ENCODE results near the gene GTPBP3. TPM values are rescaled to one million over a fixed set of nuclear protein-coding genes. Genes with fewer than 3 reads are reported as not detected.

Gene GTPBP3
- total and polyA plus RNA-seq, 2 experiments from 2014 or later, result 25.4 to 67.8 TPM

DNA sequence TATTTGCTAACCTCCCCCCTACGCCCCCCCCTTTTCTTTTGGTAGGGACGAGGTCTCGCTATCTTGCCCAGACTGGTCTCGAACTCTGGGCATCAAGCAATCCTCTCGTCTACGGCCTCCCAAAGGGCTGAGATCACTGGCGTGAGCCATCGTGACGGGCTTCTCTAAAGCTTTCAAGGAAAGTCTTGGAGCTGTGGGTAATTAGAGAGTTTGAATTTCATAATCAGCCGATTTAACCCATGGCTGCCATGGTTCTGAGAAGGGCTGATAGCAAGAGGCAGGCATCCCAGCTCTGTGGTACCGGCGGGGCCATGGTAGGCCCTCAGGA is 33.4 kb upstream of the GTPBP3 start:
- Mint-ChIP-seq H3K4me3 (peak overlapping the region; percentile 70), H3K9me3 (no peaks in the 10 kb centered on the region; the same call in 1 of the 3 replicates), H3K27me3 (ENCODE audit: insufficient read depth, low read depth, poor library complexity) (peaks cover 23% of the 10 kb centered on the region), H3K36me3 (ENCODE audit: low read depth) (peaks cover 8% of the 10 kb centered on the region), H3K4me1 (peaks cover 36% of the 10 kb centered on the region), H3K27ac (no peak overlapping the region)
- Histone ChIP-seq H2AFZ (no peak overlapping the region), H3K79me2 (replicated peaks; ENCODE audit: insufficient read depth) (peaks cover 10% of the 10 kb centered on the region), H3K4me1 (ENCODE audit: insufficient read depth) (peaks cover 37% of the 10 kb centered on the region), H4K20me1 (replicated peaks; ENCODE audit: insufficient read depth) (peaks cover 3% of the 10 kb centered on the region; the same call in 1 of the 2 replicates), H3K4me2 (peak overlapping the region; percentile 75), H3K27ac (ENCODE audit: low read depth) (no peak overlapping the region), H3K4me3 (peak overlapping the region; percentile 74; the same call in 1 of the 2 replicates), H3F3A (replicated peaks; ENCODE audit: low read depth) (peaks cover 37% of the 10 kb centered on the region), H3K9me2 (ENCODE audit: insufficient read depth) (no peaks in the 10 kb centered on the region), H3K27me3 (ENCODE audit: insufficient read depth) (no peaks in the 10 kb centered on the region), H3K36me3 (ENCODE audit: insufficient read depth) (no peaks in the 10 kb centered on the region)
- ATAC-seq (no peak), DNase-seq (ENCODE audit: low spot score) (no peak)
- no peak for TF ChIP-seq POLR2AphosphoS5 (IDR thresholded peaks at IDR 0.05; ENCODE audit: low read depth)
- TF ChIP-seq EZH2phosphoT487 (IDR thresholded peaks at IDR 0.05; ENCODE audit: unreplicated experiment), result no peak
- no peak for TF ChIP-seq EZH2 (IDR thresholded peaks at IDR 0.05; ENCODE audit: low read depth, unreplicated experiment)

DNA sequence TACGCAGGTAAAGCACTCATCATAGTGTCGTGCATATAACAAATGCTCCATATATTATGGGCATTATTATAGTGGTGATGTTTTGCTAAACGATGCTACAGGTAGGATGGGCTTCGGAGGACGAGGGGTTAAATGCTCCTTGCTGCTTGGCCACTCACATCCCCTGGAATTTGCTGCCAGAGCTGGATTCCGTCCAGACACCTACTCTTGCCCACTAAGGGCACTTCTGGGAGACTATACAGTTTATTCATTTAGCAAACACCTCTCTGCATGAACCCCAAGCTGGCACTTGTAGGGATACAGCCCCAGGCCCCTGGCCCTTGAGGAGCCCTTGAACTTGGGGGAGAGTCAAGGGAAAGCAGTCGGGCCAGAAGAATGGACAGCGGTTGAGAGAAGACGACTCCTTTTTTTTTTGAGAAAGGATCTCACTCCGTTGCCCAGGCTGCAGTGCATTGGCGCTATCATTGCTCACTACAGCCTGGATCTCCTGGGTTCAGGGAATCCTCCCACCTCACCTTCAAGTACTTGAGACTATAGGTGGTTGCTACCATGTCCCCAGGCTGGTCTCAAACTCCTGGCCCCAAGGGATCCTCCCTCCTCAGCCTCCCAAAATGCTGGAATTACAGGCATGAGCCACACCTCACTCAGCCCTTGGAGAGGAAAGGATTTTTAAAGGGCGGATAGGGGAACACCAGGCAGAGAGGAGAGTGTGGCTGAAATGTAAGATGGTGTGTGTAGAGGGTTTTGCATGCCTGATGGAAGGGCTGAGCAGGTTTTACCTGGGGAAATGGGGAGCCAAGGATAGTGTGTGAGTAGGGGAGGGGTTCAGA is 32.8 kb upstream of the GTPBP3 start:
- H3K27ac ChIP-seq (ENCODE audit: low read depth), result peak overlapping the region; percentile 84
- Mint-ChIP-seq H3K9me3 (no peaks in the 10 kb centered on the region; the same call in 1 of the 3 replicates), H3K4me1 (peaks cover 36% of the 10 kb centered on the region), H3K4me3 (peak overlapping the region; percentile 95), H3K27ac (no peak overlapping the region), H3K36me3 (ENCODE audit: low read depth) (peaks cover 7% of the 10 kb centered on the region), H3K27me3 (ENCODE audit: insufficient read depth, low read depth, poor library complexity) (peaks cover 30% of the 10 kb centered on the region)
- H3K79me2 ChIP-seq (replicated peaks; ENCODE audit: insufficient read depth), result peaks cover 10% of the 10 kb centered on the region
- H3K27me3 ChIP-seq (ENCODE audit: insufficient read depth), result no peaks in the 10 kb centered on the region
- H3K36me3 ChIP-seq (ENCODE audit: insufficient read depth), result no peaks in the 10 kb centered on the region
- no peaks in the 10 kb centered on the region for H3K9me2 ChIP-seq (ENCODE audit: insufficient read depth)
- peak overlapping the region; percentile 38; the same call in 1 of the 2 replicates for H3K4me3 ChIP-seq
- H3K4me2 ChIP-seq, result peak overlapping the region; percentile 75
- H3F3A ChIP-seq (replicated peaks; ENCODE audit: low read depth), result peaks cover 37% of the 10 kb centered on the region
- H3K4me1 ChIP-seq (ENCODE audit: insufficient read depth), result peaks cover 37% of the 10 kb centered on the region
- no peak for DNase-seq (ENCODE audit: low spot score)
- no peak for ATAC-seq
- no peak overlapping the region for H2AFZ ChIP-seq
- peaks cover 3% of the 10 kb centered on the region; the same call in 1 of the 2 replicates for H4K20me1 ChIP-seq (replicated peaks; ENCODE audit: insufficient read depth)
- TF ChIP-seq, protein P1, sequence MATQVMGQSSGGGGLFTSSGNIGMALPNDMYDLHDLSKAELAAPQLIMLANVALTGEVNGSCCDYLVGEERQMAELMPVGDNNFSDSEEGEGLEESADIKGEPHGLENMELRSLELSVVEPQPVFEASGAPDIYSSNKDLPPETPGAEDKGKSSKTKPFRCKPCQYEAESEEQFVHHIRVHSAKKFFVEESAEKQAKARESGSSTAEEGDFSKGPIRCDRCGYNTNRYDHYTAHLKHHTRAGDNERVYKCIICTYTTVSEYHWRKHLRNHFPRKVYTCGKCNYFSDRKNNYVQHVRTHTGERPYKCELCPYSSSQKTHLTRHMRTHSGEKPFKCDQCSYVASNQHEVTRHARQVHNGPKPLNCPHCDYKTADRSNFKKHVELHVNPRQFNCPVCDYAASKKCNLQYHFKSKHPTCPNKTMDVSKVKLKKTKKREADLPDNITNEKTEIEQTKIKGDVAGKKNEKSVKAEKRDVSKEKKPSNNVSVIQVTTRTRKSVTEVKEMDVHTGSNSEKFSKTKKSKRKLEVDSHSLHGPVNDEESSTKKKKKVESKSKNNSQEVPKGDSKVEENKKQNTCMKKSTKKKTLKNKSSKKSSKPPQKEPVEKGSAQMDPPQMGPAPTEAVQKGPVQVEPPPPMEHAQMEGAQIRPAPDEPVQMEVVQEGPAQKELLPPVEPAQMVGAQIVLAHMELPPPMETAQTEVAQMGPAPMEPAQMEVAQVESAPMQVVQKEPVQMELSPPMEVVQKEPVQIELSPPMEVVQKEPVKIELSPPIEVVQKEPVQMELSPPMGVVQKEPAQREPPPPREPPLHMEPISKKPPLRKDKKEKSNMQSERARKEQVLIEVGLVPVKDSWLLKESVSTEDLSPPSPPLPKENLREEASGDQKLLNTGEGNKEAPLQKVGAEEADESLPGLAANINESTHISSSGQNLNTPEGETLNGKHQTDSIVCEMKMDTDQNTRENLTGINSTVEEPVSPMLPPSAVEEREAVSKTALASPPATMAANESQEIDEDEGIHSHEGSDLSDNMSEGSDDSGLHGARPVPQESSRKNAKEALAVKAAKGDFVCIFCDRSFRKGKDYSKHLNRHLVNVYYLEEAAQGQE (IDR thresholded peaks at IDR 0.05; ENCODE audit: unreplicated experiment), result no peak
- TF ChIP-seq CREB1 (CRISPR knock-in tag; IDR thresholded peaks at IDR 0.05; ENCODE audit: low read depth) (no peak), EZH2phosphoT487 (IDR thresholded peaks at IDR 0.05; ENCODE audit: unreplicated experiment) (no peak), JUNB (IDR thresholded peaks at IDR 0.05; ENCODE audit: unreplicated experiment) (no peak)
- TF ChIP-seq, protein P2, sequence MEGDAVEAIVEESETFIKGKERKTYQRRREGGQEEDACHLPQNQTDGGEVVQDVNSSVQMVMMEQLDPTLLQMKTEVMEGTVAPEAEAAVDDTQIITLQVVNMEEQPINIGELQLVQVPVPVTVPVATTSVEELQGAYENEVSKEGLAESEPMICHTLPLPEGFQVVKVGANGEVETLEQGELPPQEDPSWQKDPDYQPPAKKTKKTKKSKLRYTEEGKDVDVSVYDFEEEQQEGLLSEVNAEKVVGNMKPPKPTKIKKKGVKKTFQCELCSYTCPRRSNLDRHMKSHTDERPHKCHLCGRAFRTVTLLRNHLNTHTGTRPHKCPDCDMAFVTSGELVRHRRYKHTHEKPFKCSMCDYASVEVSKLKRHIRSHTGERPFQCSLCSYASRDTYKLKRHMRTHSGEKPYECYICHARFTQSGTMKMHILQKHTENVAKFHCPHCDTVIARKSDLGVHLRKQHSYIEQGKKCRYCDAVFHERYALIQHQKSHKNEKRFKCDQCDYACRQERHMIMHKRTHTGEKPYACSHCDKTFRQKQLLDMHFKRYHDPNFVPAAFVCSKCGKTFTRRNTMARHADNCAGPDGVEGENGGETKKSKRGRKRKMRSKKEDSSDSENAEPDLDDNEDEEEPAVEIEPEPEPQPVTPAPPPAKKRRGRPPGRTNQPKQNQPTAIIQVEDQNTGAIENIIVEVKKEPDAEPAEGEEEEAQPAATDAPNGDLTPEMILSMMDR (conservative IDR thresholded peaks at IDR 0.05; ENCODE audit: low read depth in 2 of 2), result no peak
- TF ChIP-seq, protein P3, sequence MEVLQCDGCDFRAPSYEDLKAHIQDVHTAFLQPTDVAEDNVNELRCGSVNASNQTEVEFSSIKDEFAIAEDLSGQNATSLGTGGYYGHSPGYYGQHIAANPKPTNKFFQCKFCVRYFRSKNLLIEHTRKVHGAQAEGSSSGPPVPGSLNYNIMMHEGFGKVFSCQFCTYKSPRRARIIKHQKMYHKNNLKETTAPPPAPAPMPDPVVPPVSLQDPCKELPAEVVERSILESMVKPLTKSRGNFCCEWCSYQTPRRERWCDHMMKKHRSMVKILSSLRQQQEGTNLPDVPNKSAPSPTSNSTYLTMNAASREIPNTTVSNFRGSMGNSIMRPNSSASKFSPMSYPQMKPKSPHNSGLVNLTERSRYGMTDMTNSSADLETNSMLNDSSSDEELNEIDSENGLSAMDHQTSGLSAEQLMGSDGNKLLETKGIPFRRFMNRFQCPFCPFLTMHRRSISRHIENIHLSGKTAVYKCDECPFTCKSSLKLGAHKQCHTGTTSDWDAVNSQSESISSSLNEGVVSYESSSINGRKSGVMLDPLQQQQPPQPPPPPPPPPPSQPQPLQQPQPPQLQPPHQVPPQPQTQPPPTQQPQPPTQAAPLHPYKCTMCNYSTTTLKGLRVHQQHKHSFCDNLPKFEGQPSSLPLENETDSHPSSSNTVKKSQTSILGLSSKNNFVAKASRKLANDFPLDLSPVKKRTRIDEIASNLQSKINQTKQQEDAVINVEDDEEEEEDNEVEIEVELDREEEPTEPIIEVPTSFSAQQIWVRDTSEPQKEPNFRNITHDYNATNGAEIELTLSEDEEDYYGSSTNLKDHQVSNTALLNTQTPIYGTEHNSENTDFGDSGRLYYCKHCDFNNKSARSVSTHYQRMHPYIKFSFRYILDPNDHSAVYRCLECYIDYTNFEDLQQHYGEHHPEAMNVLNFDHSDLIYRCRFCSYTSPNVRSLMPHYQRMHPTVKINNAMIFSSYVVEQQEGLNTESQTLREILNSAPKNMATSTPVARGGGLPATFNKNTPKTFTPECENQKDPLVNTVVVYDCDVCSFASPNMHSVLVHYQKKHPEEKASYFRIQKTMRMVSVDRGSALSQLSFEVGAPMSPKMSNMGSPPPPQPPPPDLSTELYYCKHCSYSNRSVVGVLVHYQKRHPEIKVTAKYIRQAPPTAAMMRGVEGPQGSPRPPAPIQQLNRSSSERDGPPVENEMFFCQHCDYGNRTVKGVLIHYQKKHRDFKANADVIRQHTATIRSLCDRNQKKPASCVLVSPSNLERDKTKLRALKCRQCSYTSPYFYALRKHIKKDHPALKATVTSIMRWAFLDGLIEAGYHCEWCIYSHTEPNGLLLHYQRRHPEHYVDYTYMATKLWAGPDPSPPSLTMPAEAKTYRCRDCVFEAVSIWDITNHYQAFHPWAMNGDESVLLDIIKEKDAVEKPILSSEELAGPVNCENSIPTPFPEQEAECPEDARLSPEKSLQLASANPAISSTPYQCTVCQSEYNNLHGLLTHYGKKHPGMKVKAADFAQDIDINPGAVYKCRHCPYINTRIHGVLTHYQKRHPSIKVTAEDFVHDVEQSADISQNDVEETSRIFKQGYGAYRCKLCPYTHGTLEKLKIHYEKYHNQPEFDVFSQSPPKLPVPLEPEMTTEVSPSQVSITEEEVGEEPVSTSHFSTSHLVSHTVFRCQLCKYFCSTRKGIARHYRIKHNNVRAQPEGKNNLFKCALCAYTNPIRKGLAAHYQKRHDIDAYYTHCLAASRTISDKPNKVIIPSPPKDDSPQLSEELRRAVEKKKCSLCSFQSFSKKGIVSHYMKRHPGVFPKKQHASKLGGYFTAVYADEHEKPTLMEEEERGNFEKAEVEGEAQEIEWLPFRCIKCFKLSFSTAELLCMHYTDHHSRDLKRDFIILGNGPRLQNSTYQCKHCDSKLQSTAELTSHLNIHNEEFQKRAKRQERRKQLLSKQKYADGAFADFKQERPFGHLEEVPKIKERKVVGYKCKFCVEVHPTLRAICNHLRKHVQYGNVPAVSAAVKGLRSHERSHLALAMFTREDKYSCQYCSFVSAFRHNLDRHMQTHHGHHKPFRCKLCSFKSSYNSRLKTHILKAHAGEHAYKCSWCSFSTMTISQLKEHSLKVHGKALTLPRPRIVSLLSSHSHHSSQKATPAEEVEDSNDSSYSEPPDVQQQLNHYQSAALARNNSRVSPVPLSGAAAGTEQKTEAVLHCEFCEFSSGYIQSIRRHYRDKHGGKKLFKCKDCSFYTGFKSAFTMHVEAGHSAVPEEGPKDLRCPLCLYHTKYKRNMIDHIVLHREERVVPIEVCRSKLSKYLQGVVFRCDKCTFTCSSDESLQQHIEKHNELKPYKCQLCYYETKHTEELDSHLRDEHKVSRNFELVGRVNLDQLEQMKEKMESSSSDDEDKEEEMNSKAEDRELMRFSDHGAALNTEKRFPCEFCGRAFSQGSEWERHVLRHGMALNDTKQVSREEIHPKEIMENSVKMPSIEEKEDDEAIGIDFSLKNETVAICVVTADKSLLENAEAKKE (CRISPR knock-in tag; IDR thresholded peaks at IDR 0.05), result no peak
